H9 (cell line): ENCODE measurements around the gene TTC28. TPM values are rescaled to one million over a fixed set of nuclear protein-coding genes. Genes with fewer than 3 reads are reported as not detected.

Experiments used
- DNase-seq: peaks from one replicate; pipeline ENCODE4 v3.0.0-alpha.2; 2017
- H2AFZ ChIP-seq: one replicate; pipeline ENCODE4 v1.6.1; 2013; ENCODE audit warnings: mild to moderate bottlenecking, low read length, control low read depth, moderate library complexity
- H2AK5ac ChIP-seq: 2 replicates; pipeline ENCODE4 v1.6.1; 2013; ENCODE audit warnings: low read length, control low read depth, mixed read lengths; ENCODE audit not compliant: insufficient read length
- H2BK120ac ChIP-seq: one replicate; pipeline ENCODE4 v1.6.1; 2013; ENCODE audit warnings: low read depth, mild to moderate bottlenecking, low read length, control low read depth, inconsistent platforms; ENCODE audit not compliant: poor library complexity, severe bottlenecking
- H2BK12ac ChIP-seq: 2 replicates; pipeline ENCODE4 v1.6.1; 2013; ENCODE audit warnings: low read length, control low read depth, mixed read lengths, low read depth; ENCODE audit not compliant: insufficient read length
- H2BK15ac ChIP-seq: 2 replicates; pipeline ENCODE4 v1.6.1; 2013; ENCODE audit warnings: low read depth, low read length, control low read depth
- H2BK20ac ChIP-seq: one replicate; pipeline ENCODE4 v1.6.1; 2013; ENCODE audit warnings: low read depth, mild to moderate bottlenecking, low read length, control low read depth, inconsistent platforms; ENCODE audit not compliant: poor library complexity, severe bottlenecking
- H2BK5ac ChIP-seq: 2 replicates; pipeline ENCODE4 v1.6.1; 2013; ENCODE audit warnings: low read length, control low read depth, mixed read lengths; ENCODE audit not compliant: insufficient read length
- H3K14ac ChIP-seq: 2 replicates; pipeline ENCODE4 v1.6.1; 2013; ENCODE audit warnings: low read length, control low read depth; ENCODE audit not compliant: insufficient read depth
- H3K18ac ChIP-seq: 2 replicates; pipeline ENCODE4 v1.6.1; 2013; ENCODE audit warnings: low read depth, mild to moderate bottlenecking, mixed read lengths, low read length, control low read depth; ENCODE audit not compliant: insufficient read length
- H3K23ac ChIP-seq: 2 replicates; pipeline ENCODE4 v1.6.1; 2013; ENCODE audit warnings: low read length, control low read depth, mixed read lengths, low read depth; ENCODE audit not compliant: insufficient read length
- H3K23me2 ChIP-seq: 2 replicates; pipeline ENCODE4 v1.6.1; 2013; ENCODE audit warnings: low read depth, mild to moderate bottlenecking, mixed read lengths, low read length, control low read depth; ENCODE audit not compliant: insufficient read length, poor library complexity, severe bottlenecking
- H3K27ac ChIP-seq: 2 replicates; pipeline ENCODE4 v1.5.1; 2013; ENCODE audit warnings: low read length, control low read depth, mixed read lengths, low read depth; ENCODE audit not compliant: insufficient read length
- H3K27me3 ChIP-seq: 2 replicates; pipeline ENCODE4 v1.6.1; 2013; ENCODE audit warnings: low read length, control low read depth, inconsistent platforms; ENCODE audit not compliant: insufficient read depth
- H3K4ac ChIP-seq: 2 replicates; pipeline ENCODE4 v1.6.1; 2013; ENCODE audit warnings: low read depth, mild to moderate bottlenecking, control low read depth, inconsistent platforms, low read length, moderate library complexity
- H3K4me1 ChIP-seq: 2 replicates; pipeline ENCODE4 v1.6.1; 2013; ENCODE audit warnings: low read length, control low read depth, inconsistent platforms; ENCODE audit not compliant: insufficient read depth
- H3K4me2 ChIP-seq: 2 replicates; pipeline ENCODE4 v1.6.1; 2013; ENCODE audit warnings: low read length, control low read depth, mixed read lengths; ENCODE audit not compliant: insufficient read length, insufficient read depth
- H3K56ac ChIP-seq: 2 replicates; pipeline ENCODE4 v1.6.1; 2013; ENCODE audit warnings: low read depth, mild to moderate bottlenecking, mixed read lengths, low read length, control low read depth; ENCODE audit not compliant: insufficient read length
- H3K79me1 ChIP-seq: 2 replicates; pipeline ENCODE4 v1.6.1; 2013; ENCODE audit warnings: low read depth, mild to moderate bottlenecking, moderate library complexity, low read length, control low read depth, inconsistent platforms; ENCODE audit not compliant: insufficient read depth, poor library complexity, severe bottlenecking
- H3K79me2 ChIP-seq: 2 replicates; pipeline ENCODE4 v1.6.1; 2013; ENCODE audit warnings: low read length, control low read depth, inconsistent platforms; ENCODE audit not compliant: insufficient read depth
- H3K9ac ChIP-seq: 2 replicates; pipeline ENCODE4 v1.6.1; 2013; ENCODE audit warnings: low read length, control low read depth, mixed read lengths; ENCODE audit not compliant: insufficient read length; ENCODE audit errors: extremely low read depth
- H3K9me3 ChIP-seq: one replicate; pipeline ENCODE4 v1.6.1; 2013; ENCODE audit warnings: low read depth, low read length, inconsistent platforms; ENCODE audit not compliant: control insufficient read depth
- H3T11ph ChIP-seq: one replicate; pipeline ENCODE4 v1.6.1; 2013; ENCODE audit warnings: mild to moderate bottlenecking, low read length, control low read depth, inconsistent platforms
- H4K20me1 ChIP-seq: one replicate; pipeline ENCODE4 v1.6.1; 2013; ENCODE audit not compliant: control insufficient read depth, insufficient read length, insufficient read depth
- H4K5ac ChIP-seq: 2 replicates; pipeline ENCODE4 v1.6.1; 2013; ENCODE audit warnings: low read depth, mild to moderate bottlenecking, mixed read lengths, low read length, control low read depth; ENCODE audit not compliant: insufficient read length
- H4K8ac ChIP-seq: replicated peaks from 2 replicates; pipeline ENCODE4 v1.6.1; 2013; ENCODE audit warnings: low read length, control low read depth, mixed read lengths, low read depth; ENCODE audit not compliant: insufficient read length
- H4K91ac ChIP-seq: 2 replicates; pipeline ENCODE4 v1.6.1; 2013; ENCODE audit warnings: low read depth, mild to moderate bottlenecking, moderate library complexity, mixed read lengths, low read length, control low read depth; ENCODE audit not compliant: insufficient read length
- H3K27ac Mint-ChIP-seq, 3 experiments: 2 replicates in 2 of 3; 3 replicates in 1 of 3; pipeline ENCODE4 v1.8.0; 2020 to 2021; ENCODE audit warnings: mixed read lengths in 3 of 3, mild to moderate bottlenecking in 1 of 3, moderate library complexity in 1 of 3
- H3K27me3 Mint-ChIP-seq: 2 replicates; pipeline ENCODE4 v1.8.0; 2021; ENCODE audit warnings: low read depth, mild to moderate bottlenecking, moderate library complexity, mixed read lengths
- H3K36me3 Mint-ChIP-seq, 3 experiments: 2 replicates in 2 of 3; 3 replicates in 1 of 3; pipeline ENCODE4 v1.8.0; 2020 to 2021; ENCODE audit warnings: low read depth in 3 of 3, mixed read lengths in 3 of 3; ENCODE audit not compliant: insufficient read depth in 1 of 3
- H3K4me1 Mint-ChIP-seq, 2 experiments: 2 replicates each; pipeline ENCODE4 v1.8.0; 2020; ENCODE audit warnings: mixed read lengths in 2 of 2
- H3K4me3 Mint-ChIP-seq, 2 experiments: 2 replicates in 1 of 2; 3 replicates in 1 of 2; pipeline ENCODE4 v1.8.0; 2020 to 2021; ENCODE audit warnings: mild to moderate bottlenecking in 2 of 2, mixed read lengths in 2 of 2, moderate library complexity in 1 of 2
- H3K9me3 Mint-ChIP-seq, 2 experiments: 2 replicates in 1 of 2; 3 replicates in 1 of 2; pipeline ENCODE4 v1.8.0; 2020; ENCODE audit warnings: mild to moderate bottlenecking in 2 of 2, mixed read lengths in 2 of 2, moderate library complexity in 1 of 2
- CTCF ChIP-seq: fragments of 200-600 bp; sonication (generic); conservative IDR thresholded peaks from 3 replicates; pipeline ENCODE4 v1.8.0; 2021; ENCODE audit warnings: antibody characterized with exemption, mild to moderate bottlenecking
- WGBS: extraction: QIAGEN DNeasy Blood & Tissue Kit; methylation state at CpG from one replicate; pipeline ENCODE4 v1.1.7; 2013; ENCODE audit warnings: missing lambda C conversion rate, low lambda C conversion rate, mixed read lengths; ENCODE audit not compliant: insufficient read length; ENCODE audit errors: extremely low coverage; 5-methylcytosine and 5-hydroxymethylcytosine counted together
- total RNA-seq: library from RNA; stranded (reverse); gene quantifications from 2 replicates; pipeline ENCODE4 v1.2.1, GENCODE V29; 2021

TTC28 gene
- total RNA-seq, 1 experiment from 2014 or later = 13.6 TPM

- Histone ChIP-seq H3K23me2 (no peaks in the 10 kb centered on the region), H4K8ac (no peak overlapping the region)
Observed at GRCh38 chr22:28488825-28489224, 190.8 kb downstream of the TTC28 start.

More at GRCh38 chr22:28488825-28489224, 190.8 kb downstream of the TTC28 start:
- Histone ChIP-seq H3K4me2 (no peak overlapping the region), H3T11ph (no peak overlapping the region), H3K9me3 (no peaks in the 10 kb centered on the region), H4K91ac (no peak overlapping the region), H2BK12ac (no peak overlapping the region), H3K56ac (no peak overlapping the region), H3K9ac (no peak overlapping the region), H4K5ac (no peak overlapping the region), H3K4ac (no peak overlapping the region), H3K79me1 (no peaks in the 10 kb centered on the region), H2BK5ac (no peak overlapping the region), H3K27ac (no peak overlapping the region), H3K23ac (no peak overlapping the region), H2BK15ac (no peak overlapping the region), H3K27me3 (no peaks in the 10 kb centered on the region), H4K20me1 (no peaks in the 10 kb centered on the region), H2AK5ac (no peak overlapping the region), H3K14ac (no peak overlapping the region), H3K4me1 (no peaks in the 10 kb centered on the region), H3K79me2 (no peaks in the 10 kb centered on the region), H3K18ac (no peak overlapping the region), H2BK120ac (no peak overlapping the region), H2BK20ac (no peak overlapping the region), H2AFZ (no peak overlapping the region)
- no peak overlapping the region for H3K27ac Mint-ChIP-seq
- no peaks in the 10 kb centered on the region for H3K36me3 Mint-ChIP-seq
- H3K9me3 Mint-ChIP-seq = no peaks in the 10 kb centered on the region; a peak in 1 of 5 replicates
- H3K27me3 Mint-ChIP-seq = no peaks in the 10 kb centered on the region
- no CpG with 5 or more reads among the region's 2 CpGs for WGBS
- H3K4me3 Mint-ChIP-seq = no peak overlapping the region
- no peak for DNase-seq
- no peaks in the 10 kb centered on the region; a peak in 1 of 4 replicates for H3K4me1 Mint-ChIP-seq
- no peak for TF ChIP-seq CTCF
